ENCODE results near the gene MROH8.

MROH8 gene

GRCh38 chr20:37120497-37120896, 58.9 kb downstream of the MROH8 start:
- Histone ChIP-seq H4K20me1 (ENCODE audit: insufficient read depth, low read length) (no peaks in the 10 kb centered on the region), H3K27me3 (ENCODE audit: insufficient read depth, low read length, poor library complexity) (no peaks in the 10 kb centered on the region), H3K27ac (ENCODE audit: low read length) (no peak overlapping the region), H3K79me2 (ENCODE audit: insufficient read depth, low read length) (no peaks in the 10 kb centered on the region), H3K4me3 (ENCODE audit: low read depth in 1 of 2, low read length in 2 of 2) (no peak overlapping the region), H3K36me3 (ENCODE audit: insufficient read depth, low read length) (no peaks in the 10 kb centered on the region), H2AFZ (ENCODE audit: low read depth, low read length) (no peak overlapping the region), H3K9ac (ENCODE audit: low read depth, low read length) (no peak overlapping the region), H3K9me3 (ENCODE audit: insufficient read depth, low read length, severe bottlenecking) (no peaks in the 10 kb centered on the region), H3K4me1 (ENCODE audit: insufficient read depth, low read length) (no peaks in the 10 kb centered on the region), H3K4me2 (ENCODE audit: insufficient read depth, low read length) (no peak overlapping the region)
- no peak for DNase-seq
- TF ChIP-seq CTCF (IDR thresholded peaks at IDR 0.05; ENCODE audit: borderline replicate concordance, extremely low read depth, low read length, poor library complexity, severe bottlenecking): no peak
- no peak for TF ChIP-seq EZH2 (IDR thresholded peaks at IDR 0.05; ENCODE audit: borderline replicate concordance, low read depth, low read length, severe bottlenecking)
- ATAC-seq (ENCODE audit: insufficient read depth, low read depth): no peak

GRCh38 chr20:37119356-37120036, 59.9 kb downstream of the MROH8 start:
- Histone ChIP-seq H3K27ac (ENCODE audit: low read length) (no peak overlapping the region), H4K20me1 (ENCODE audit: insufficient read depth, low read length) (no peaks in the 10 kb centered on the region), H3K9ac (ENCODE audit: low read depth, low read length) (no peak overlapping the region), H3K27me3 (ENCODE audit: insufficient read depth, low read length, poor library complexity) (no peaks in the 10 kb centered on the region), H3K9me3 (ENCODE audit: insufficient read depth, low read length, severe bottlenecking) (no peaks in the 10 kb centered on the region), H3K4me1 (ENCODE audit: insufficient read depth, low read length) (no peaks in the 10 kb centered on the region), H3K36me3 (ENCODE audit: insufficient read depth, low read length) (no peaks in the 10 kb centered on the region), H2AFZ (ENCODE audit: low read depth, low read length) (no peak overlapping the region), H3K79me2 (ENCODE audit: insufficient read depth, low read length) (no peaks in the 10 kb centered on the region), H3K4me3 (ENCODE audit: low read depth in 1 of 2, low read length in 2 of 2) (no peak overlapping the region), H3K4me2 (ENCODE audit: insufficient read depth, low read length) (no peak overlapping the region)
- DNase-seq (no peak), ATAC-seq (ENCODE audit: insufficient read depth, low read depth) (no peak)
- no peak for TF ChIP-seq CTCF (IDR thresholded peaks at IDR 0.05; ENCODE audit: borderline replicate concordance, extremely low read depth, low read length, poor library complexity, severe bottlenecking)
- TF ChIP-seq EZH2 (IDR thresholded peaks at IDR 0.05; ENCODE audit: borderline replicate concordance, low read depth, low read length, severe bottlenecking): no peak

- Histone ChIP-seq H3K4me3 (ENCODE audit: low read depth in 1 of 2, low read length in 2 of 2) (no peak overlapping the region), H3K4me2 (ENCODE audit: insufficient read depth, low read length) (no peak overlapping the region), H3K27me3 (ENCODE audit: insufficient read depth, low read length, poor library complexity) (no peaks in the 10 kb centered on the region), H3K9me3 (ENCODE audit: insufficient read depth, low read length, severe bottlenecking) (no peaks in the 10 kb centered on the region), H3K9ac (ENCODE audit: low read depth, low read length) (no peak overlapping the region), H2AFZ (ENCODE audit: low read depth, low read length) (no peak overlapping the region), H3K79me2 (ENCODE audit: insufficient read depth, low read length) (no peaks in the 10 kb centered on the region), H3K4me1 (ENCODE audit: insufficient read depth, low read length) (no peaks in the 10 kb centered on the region), H4K20me1 (ENCODE audit: insufficient read depth, low read length) (no peaks in the 10 kb centered on the region), H3K36me3 (ENCODE audit: insufficient read depth, low read length) (no peaks in the 10 kb centered on the region), H3K27ac (ENCODE audit: low read length) (no peak overlapping the region)
- DNase-seq (no peak), ATAC-seq (ENCODE audit: insufficient read depth, low read depth) (no peak)
- TF ChIP-seq CTCF (IDR thresholded peaks at IDR 0.05; ENCODE audit: borderline replicate concordance, extremely low read depth, low read length, poor library complexity, severe bottlenecking) (no peak), EZH2 (IDR thresholded peaks at IDR 0.05; ENCODE audit: borderline replicate concordance, low read depth, low read length, severe bottlenecking) (no peak)
These were observed 65.3 kb downstream of the MROH8 start for GRCh38 chr20:37114012-37114411.

All from DND-41 (cell line).